WTC11 (cell line): ENCODE data around the gene UNKL. TPM values are rescaled to one million over a fixed set of nuclear protein-coding genes. Genes with fewer than 3 reads are reported as not detected.
A peak's percentile ranks its signal among the peaks of the same experiment; 100 is the strongest.

ENCODE experiments used
- ATAC-seq: fragments of 200-7000 bp; cut with Tn5 transposase; 2 replicates; pipeline ENCODE4 v1.10.0; 2021; ENCODE audit warnings: mild to moderate bottlenecking, moderate library complexity
- CTCF ChIA-PET: fragments of 300-600 bp; sonication (Branson Sonifier 250); formaldehyde crosslinking; loops from one replicate; lab custom pipeline; 2021; ENCODE audit warnings: antibody characterized with exemption; lab: Charles Lee
- POLR2A ChIA-PET: fragments of 350-600 bp; sonication (Branson Sonifier 250); formaldehyde crosslinking; loops from one replicate; lab custom pipeline; 2021; ENCODE audit warnings: antibody characterized with exemption; lab: Charles Lee
- DNase-seq: peaks from one replicate; pipeline ENCODE4 v3.0.0; 2021; ENCODE audit warnings: low spot score
- H3K27ac Mint-ChIP-seq: 2 replicates; pipeline ENCODE4 v1.8.0; 2021; ENCODE audit warnings: mixed read lengths
- H3K27me3 Mint-ChIP-seq: 2 replicates; pipeline ENCODE4 v1.8.0; 2021; ENCODE audit warnings: low read depth, mild to moderate bottlenecking, moderate library complexity, mixed read lengths
- H3K36me3 Mint-ChIP-seq: 2 replicates; pipeline ENCODE4 v1.8.0; 2021; ENCODE audit warnings: mixed read lengths
- H3K4me1 Mint-ChIP-seq: 2 replicates; pipeline ENCODE4 v1.8.0; 2022; ENCODE audit warnings: mixed read lengths
- H3K4me3 Mint-ChIP-seq: 2 replicates; pipeline ENCODE4 v1.8.0; 2021; ENCODE audit warnings: mild to moderate bottlenecking, moderate library complexity, mixed read lengths
- H3K9me3 Mint-ChIP-seq: 2 replicates; pipeline ENCODE4 v1.8.0; 2021; ENCODE audit warnings: mixed read lengths
- AFF4 ChIP-seq: sonication (generic); formaldehyde crosslinking; IDR thresholded peaks from 2 replicates; pipeline ENCODE4 v1.8.1; 2023; ENCODE audit warnings: mild to moderate bottlenecking, missing genetic modification reagents, borderline replicate concordance
- ARID4B ChIP-seq: sonication (generic); formaldehyde crosslinking; IDR thresholded peaks from 2 replicates; pipeline ENCODE4 v1.8.0; 2023; ENCODE audit warnings: missing genetic modification reagents, mild to moderate bottlenecking, borderline replicate concordance
- ATF3 ChIP-seq: sonication (generic); formaldehyde crosslinking; conservative IDR thresholded peaks from 2 replicates; pipeline ENCODE4 v1.8.1; 2022; ENCODE audit warnings: mild to moderate bottlenecking, missing genetic modification reagents
- EMX1 ChIP-seq: fragments of 250-450 bp; sonication (Bioruptor Pico); IDR thresholded peaks from 2 replicates; pipeline ENCODE4 v1.8.0; 2021; ENCODE audit warnings: mild to moderate bottlenecking
- ESRRA ChIP-seq: sonication (generic); formaldehyde crosslinking; IDR thresholded peaks from 2 replicates; pipeline ENCODE4 v1.8.1; 2022; ENCODE audit warnings: mild to moderate bottlenecking, missing genetic modification reagents, borderline replicate concordance
- ETV6 ChIP-seq: sonication (generic); formaldehyde crosslinking; IDR thresholded peaks from 2 replicates; pipeline ENCODE4 v1.8.1; 2022; ENCODE audit warnings: mild to moderate bottlenecking, missing genetic modification reagents
- FOXJ3 ChIP-seq: sonication (generic); formaldehyde crosslinking; IDR thresholded peaks from 2 replicates; pipeline ENCODE4 v1.9.0; 2021; ENCODE audit warnings: missing genetic modification reagents, mild to moderate bottlenecking, borderline replicate concordance
- GTF2I ChIP-seq: fragments of 250-450 bp; sonication (Bioruptor Pico); conservative IDR thresholded peaks from 2 replicates; pipeline ENCODE4 v1.4.0; 2021; ENCODE audit warnings: mild to moderate bottlenecking
- MXD4 ChIP-seq: fragments of 250-450 bp; sonication (Bioruptor Pico); IDR thresholded peaks from 2 replicates; pipeline ENCODE4 v1.8.0; 2021; ENCODE audit warnings: mild to moderate bottlenecking, moderate library complexity, borderline replicate concordance
- NFYB ChIP-seq: sonication (generic); formaldehyde crosslinking; conservative IDR thresholded peaks from 2 replicates; pipeline ENCODE4 v1.8.0; 2022; ENCODE audit warnings: low read depth, missing genetic modification reagents
- NR1H2 ChIP-seq: sonication (generic); formaldehyde crosslinking; IDR thresholded peaks from 2 replicates; pipeline ENCODE4 v1.9.0; 2021; ENCODE audit warnings: mild to moderate bottlenecking, moderate library complexity, missing genetic modification reagents
- SMAD3 ChIP-seq: sonication (generic); formaldehyde crosslinking; IDR thresholded peaks from 2 replicates; pipeline ENCODE4 v1.8.0; 2022; ENCODE audit warnings: missing genetic modification reagents, mild to moderate bottlenecking, borderline replicate concordance
- TCF7 ChIP-seq: sonication (generic); formaldehyde crosslinking; IDR thresholded peaks from 2 replicates; pipeline ENCODE4 v1.8.0; 2022; ENCODE audit warnings: mild to moderate bottlenecking, low read depth, missing genetic modification reagents, moderate library complexity
- TEAD1 ChIP-seq: sonication (generic); formaldehyde crosslinking; IDR thresholded peaks from 2 replicates; pipeline ENCODE4 v1.8.0; 2022; ENCODE audit warnings: mild to moderate bottlenecking, missing genetic modification reagents
- ZNF138 ChIP-seq: sonication (generic); formaldehyde crosslinking; conservative IDR thresholded peaks from 2 replicates; pipeline ENCODE4 v1.8.1; 2022; ENCODE audit warnings: mild to moderate bottlenecking, moderate library complexity, missing genetic modification reagents
- ZNF423 ChIP-seq: fragments of 250-450 bp; sonication (Bioruptor Pico); IDR thresholded peaks from 2 replicates; pipeline ENCODE4 v2.1.2; 2022; ENCODE audit warnings: mild to moderate bottlenecking, moderate library complexity
- ZNF512 ChIP-seq: sonication (generic); formaldehyde crosslinking; IDR thresholded peaks from 2 replicates; pipeline ENCODE4 v1.8.1; 2022; ENCODE audit warnings: missing genetic modification reagents, borderline replicate concordance
- total RNA-seq: library from RNA; stranded (reverse); gene quantifications from 3 replicates; pipeline ENCODE4 v1.2.3, GENCODE V29; 2021

Gene UNKL
- total RNA-seq, 1 experiment from 2014 or later, result 53.3 TPM

GRCh38 chr16:1343428-1344242, 70.9 kb downstream of the UNKL start:
- H3K9me3 Mint-ChIP-seq, result no peaks in the 10 kb centered on the region
- ChIA-PET CTCF (interaction anchor here (0.6 to 2.1 kb wide), 9 partner anchors 10 to 380 kb away, joined by 3 to 16 read pairs (median 4); partner anchors contain the start of genes BAIAP3 and UQCC4), POLR2A (interaction anchor here (1.0 to 1.4 kb wide), 3 partner anchors 35 to 77 kb away, joined by 3 to 4 read pairs (median 3); partner anchors contain the start of genes UBE2I and UQCC4)
- ATAC-seq (no peak), DNase-seq (no peak)
- no peaks in the 10 kb centered on the region; the same call in 1 of the 2 replicates for H3K36me3 Mint-ChIP-seq
- peaks cover 4% of the 10 kb centered on the region for H3K4me1 Mint-ChIP-seq
- peak overlapping the region; percentile 36; the same call in 1 of the 2 replicates for H3K27ac Mint-ChIP-seq
- H3K4me3 Mint-ChIP-seq, result peak overlapping the region; percentile 71
- no peaks in the 10 kb centered on the region; the same call in 1 of the 2 replicates for H3K27me3 Mint-ChIP-seq
- TF ChIP-seq ZNF138 (CRISPR knock-in tag), result no peak
- TF ChIP-seq TCF7, result no peak
- no peak for TF ChIP-seq MXD4 (CRISPR knock-in tag)
- TF ChIP-seq ZNF423 (CRISPR knock-in tag), result no peak
- TF ChIP-seq ATF3 (CRISPR knock-in tag), result no peak
- TF ChIP-seq NFYB, result no peak
- TF ChIP-seq ETV6, result no peak
- no peak for TF ChIP-seq GTF2I
- TF ChIP-seq TEAD1 (CRISPR knock-in tag), result no peak
- no peak for TF ChIP-seq NR1H2 (CRISPR knock-in tag)
- no peak for TF ChIP-seq SMAD3
- no peak for TF ChIP-seq FOXJ3 (CRISPR knock-in tag)
- no peak for TF ChIP-seq ESRRA (CRISPR knock-in tag)
- no peak for TF ChIP-seq ARID4B (CRISPR knock-in tag)
- TF ChIP-seq ZNF512 (CRISPR knock-in tag), result no peak
- no peak for TF ChIP-seq EMX1 (CRISPR knock-in tag)
- no peak for TF ChIP-seq AFF4 (CRISPR knock-in tag)
